NCI-H1436 (cell line): ENCODE data around the gene LRRC27.
A peak's percentile ranks its signal among the peaks of the same experiment; 100 is the strongest.

Source experiments
- DNase-seq: peaks from one replicate; lab custom pipeline; 2025; lab: John Stamatoyannopoulos, UW

LRRC27 gene

DNA sequence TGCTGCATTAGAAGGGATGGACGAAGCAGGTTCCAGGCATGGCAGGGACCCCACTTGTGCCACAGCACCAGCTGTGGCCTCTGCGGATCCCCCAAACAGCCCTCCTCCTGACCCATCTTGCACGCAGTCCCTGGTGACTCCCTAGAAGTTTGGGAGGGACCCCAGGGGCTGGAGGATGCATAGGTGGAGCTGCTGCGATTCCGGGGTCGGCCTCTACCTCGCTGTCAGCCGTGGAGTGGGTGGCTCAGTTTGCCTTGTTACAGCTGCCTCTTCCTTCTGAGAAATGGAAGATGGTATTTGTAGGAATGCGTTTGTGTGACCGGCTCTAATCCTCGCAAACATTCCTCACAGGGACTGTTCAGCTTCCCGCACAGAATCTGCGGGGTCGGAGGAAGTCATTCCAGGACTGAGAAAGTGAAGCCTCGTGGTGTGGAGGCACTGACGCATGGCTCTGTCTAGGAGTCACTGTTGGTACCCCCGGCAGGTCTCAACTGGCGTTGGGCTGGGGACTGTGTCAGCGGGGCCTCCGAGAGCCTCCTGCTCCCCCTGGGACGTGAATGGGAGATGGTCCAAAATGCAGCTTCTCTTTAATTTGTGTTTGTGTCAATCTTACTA is 82.5 kb downstream of the LRRC27 start:
- no peak for DNase-seq

DNA sequence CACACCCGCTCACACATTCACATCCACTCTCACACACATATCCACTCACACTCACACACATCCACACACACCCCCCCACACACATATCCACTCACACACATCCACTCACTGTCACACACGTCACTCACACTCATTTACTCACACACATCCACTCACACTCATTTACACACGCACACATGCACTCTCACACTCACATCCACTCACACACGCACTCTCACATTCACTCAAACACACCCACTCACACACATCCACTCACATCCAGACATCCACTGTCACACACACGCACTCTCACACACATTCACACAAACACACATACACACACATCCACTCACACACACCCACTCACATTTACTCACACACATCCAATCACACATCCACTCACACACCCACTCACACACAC is 83.3 kb downstream of the LRRC27 start:
- DNase-seq: no peak

DNA sequence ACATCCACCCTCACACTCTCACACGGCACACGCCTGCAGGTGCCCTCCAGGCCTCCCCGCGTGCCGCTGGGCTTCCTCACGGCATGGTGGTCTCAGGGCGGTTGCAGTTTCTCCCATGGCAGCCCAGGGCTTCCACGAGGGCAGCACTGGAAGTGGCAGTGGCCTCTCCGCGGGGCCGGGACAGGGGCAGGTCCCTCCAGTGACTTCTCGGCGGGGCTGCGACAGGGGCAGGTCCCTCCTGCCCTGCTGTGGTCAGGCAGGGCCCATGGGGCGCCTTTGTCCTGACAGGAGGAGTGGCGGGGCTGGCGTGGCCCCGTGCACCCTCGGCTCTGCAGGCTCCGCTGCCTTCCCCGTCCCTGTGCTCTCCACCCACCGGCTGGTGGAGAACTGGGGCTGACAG is 84.0 kb downstream of the LRRC27 start:
- no peak for DNase-seq

DNA sequence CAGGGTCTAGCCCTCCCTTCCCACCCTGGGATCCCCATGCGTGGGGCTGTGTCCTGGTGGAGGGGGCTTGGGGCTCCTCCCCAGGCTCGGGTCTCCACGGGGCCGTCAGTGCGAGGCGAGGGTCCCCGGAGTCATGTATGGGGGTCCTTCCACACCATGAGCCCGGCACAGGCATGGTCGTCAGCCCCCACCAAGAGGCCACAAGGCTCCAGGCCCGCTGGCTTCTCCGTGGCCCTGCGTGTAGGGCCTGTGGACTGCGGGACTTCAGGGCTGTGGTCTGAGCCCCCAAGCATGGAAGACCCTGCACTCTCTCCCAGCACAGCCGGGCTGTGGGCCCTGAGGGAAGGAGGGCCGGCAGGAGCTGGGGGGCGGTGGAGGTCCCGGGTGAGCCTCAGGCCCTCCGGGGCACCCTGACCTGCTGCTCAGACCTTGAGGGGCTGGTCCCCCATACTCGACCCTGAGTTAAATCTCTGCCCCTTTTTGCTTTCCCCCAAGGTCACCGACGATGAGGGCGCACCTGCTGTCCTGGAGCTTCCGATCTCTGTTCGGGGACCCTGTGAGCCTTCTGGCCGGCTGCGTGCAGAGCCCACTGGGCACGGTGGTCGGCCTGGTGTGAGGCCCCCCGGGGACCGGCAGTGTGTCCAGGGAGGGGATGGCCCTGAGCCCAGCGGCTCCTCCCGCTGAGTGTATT is 84.7 kb downstream of the LRRC27 start:
- DNase-seq: no peak

DNA sequence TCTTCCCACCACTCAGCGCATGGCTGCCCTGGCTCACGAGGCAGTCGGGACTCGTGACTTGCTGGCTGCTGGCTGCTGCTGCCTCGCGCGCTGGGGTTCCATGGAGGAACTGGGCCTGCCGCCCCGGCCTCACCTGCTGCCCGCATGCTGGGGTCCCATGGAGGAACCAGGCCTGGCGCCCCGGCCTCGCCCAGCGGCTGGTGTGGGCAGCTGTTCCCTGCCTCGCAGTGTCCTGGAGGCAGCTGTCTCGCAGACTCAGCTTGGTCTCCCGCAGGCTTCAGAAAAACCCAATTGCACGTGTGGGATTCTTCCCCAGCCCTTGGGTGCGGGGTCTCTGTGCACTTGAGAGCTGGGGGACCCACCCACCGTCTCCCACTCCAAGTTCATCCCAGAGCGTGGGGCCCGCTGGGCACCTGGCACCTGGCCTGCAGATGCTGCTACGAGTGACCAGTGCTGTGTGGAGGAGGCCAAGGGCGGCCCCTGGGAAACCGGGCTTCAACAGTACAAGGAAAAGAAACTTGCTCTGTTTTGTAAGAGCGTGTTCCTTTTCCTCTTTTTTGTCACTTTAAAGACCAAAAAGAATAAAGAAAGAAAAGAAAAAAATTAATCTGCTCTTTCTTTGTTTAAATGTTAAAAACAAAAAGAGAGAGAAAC is 85.4 kb downstream of the LRRC27 start:
- DNase-seq: no peak

DNA sequence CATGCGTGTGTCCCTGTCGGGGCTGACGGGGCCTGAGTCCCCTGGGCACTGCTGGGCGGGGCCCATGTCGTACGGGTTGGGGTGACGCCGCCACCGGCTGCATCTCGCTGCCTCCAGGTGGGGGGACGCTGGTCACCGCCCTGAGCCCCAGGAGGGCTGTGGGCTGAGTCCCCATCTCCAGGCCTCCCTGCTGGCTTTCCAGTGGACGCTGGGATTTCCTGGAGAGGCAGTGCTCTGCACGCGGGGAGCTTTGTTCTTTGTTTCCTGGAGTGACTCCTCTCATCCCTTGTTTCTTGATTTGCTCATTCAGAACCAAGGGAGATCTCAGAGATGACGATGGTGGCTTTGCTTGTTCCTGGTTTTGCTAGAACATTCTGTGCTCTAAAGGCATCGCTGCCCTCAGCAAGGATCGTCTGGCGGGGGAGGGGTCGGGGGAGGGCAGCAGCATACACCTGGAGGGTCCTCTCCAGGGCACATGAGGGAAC is 86.0 kb downstream of the LRRC27 start:
- no peak for DNase-seq

DNA sequence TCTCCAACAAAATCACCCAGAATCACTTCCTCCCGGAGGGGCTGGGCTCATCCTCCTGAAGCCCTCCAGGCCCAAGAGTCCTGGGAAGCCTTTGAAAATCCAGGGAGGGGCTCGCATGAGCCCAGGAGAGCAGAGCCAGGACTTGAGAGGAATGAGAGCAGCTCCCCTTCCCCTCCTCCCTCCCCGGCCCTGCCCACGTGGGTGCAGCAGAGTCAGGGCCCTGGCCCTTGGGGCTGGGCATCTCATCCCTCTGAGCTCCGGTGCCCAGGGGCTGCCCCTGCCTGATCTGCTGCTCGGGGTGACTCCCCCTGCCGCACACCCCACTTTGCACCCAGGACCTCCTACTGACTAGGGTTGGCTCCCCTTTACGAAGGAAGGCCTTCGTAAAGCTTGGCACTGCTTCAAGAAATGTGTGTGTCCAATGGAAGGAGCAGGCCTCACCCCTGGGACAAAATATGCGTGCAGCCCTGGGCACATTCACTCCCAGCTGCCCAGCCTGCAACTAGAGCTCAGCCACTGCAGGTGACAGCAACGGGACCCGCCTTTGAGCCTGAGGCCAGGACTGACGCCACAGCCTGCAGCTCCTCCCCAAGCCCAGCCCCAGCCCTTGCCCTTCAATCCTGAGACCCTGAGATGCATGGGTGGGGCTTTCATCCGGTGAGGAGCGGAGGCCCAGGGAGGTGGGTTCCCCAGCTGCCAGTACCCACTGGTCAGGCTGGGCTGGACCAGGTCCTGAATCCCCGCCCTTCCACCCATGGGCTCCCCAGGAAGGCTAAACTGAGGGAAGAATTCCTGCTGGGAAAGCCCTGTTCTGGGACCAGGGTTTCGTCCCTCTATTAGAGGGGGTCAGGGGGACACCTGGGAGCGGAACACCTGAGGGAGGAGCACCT is 86.8 kb downstream of the LRRC27 start:
- DNase-seq: peak; percentile 90

DNA sequence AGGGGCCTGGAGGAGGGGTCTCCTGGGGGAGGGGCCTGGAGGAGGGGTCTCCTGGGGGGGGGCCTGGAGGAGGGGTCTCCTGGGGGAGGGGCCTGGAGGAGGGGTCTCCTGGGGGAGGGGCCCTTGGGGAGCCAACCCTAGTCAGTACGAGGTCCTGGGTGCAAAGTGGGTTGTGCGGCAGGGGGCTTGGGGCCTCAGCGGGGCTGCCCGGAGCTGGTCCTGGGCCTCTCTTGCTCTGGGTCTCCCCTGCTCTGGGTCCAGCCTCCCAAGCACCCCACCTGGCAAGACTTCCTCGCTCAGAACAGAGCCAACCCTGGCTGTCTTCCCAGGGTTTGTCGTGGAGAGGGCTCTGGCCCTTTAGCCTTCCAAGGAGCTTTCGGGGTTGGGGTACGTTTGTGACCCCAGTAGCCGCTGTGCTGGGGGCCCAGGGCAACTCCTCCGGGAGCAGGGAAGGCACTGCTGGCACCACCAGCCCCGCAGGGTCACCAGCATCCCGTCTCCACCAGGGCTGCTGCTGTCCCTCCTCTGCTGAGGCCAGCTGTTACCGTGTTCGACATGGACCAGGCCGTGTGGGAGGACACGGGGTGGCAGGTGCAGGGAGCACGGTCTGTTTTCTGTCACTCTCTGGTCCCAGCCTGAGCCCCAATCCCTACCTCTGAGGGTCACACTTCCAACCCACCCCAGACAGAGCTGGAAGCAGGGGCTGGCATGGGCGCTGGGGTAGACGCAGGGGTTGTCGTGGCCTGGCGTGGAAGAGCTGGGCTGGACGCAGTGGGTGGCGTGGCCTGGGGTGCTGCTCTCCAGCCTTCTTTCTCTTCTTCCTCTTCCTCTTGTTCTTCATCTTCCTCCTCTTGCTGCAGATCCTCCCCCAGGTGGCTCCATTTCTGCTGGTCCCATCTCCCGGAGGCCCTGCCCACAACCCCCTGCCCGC is 87.8 kb downstream of the LRRC27 start:
- DNase-seq: no peak

DNA sequence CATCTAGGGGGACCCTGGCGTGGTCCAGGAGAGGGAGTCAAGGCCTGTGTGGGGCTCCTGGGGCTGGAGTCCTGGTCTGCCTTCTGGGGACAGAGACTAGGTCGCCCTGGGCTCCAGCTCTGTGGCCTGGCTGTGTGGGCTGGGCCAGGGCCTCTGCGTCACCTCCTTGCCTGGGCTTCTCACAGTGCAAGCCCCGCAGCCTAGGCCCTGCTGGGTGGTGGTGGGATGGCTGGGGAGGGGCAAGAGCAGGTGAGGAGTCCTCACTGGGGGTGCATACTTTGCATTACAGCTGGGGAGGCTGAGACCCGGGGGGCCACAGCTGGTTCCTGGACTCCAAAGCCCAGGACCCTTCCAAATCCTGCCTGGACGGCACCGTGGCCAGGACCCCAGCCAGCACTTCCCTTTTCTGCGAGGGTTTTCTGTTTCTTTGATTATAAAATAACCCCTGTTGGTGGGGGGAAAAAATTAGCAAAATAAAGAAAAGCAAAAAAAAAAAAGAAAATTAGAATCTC is 88.5 kb downstream of the LRRC27 start:
- DNase-seq: no peak

DNA sequence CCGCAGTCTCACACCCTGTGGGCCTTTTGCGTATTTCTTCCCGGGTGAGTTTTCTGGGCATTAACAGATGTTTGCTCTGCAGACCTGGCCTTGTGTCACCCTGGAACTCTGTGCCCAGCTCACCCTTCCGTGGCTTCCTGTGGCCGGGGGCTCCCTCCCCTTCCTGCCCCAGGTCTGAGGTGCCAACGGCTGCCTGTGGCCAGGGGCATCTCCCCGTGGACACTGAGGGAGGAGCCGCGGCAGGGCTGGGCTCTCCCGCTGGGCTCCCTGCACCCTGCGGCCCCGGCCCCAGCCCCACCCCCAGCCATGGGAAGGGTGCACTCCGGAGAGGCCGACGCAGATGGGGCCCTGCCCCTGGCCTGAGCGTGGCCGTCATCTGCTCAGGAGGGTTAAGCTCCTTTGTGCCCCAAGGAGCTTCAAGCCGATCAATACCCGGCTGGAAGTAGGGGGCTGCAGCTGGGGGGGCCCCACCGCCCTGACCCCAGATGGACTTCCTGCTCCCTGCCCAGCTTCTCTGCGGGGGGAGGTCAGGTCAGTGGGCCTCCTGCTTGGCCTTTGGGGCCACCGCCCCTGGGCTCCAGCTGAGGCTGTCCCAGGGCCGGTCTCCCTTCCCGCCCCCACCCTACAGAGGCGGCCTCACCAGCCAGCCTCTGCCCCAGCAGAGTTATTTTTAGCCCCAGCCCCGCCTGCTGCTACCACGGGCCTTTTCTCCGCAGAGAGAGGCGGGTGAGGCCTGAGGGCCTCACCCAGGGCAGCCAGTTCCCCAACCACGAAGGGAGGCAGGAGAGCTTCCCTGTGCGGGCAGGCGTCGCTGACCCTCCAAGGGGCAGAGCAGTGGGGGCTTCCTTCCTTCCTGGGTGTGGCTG is 89.2 kb downstream of the LRRC27 start:
- DNase-seq: peak; percentile 42

DNA sequence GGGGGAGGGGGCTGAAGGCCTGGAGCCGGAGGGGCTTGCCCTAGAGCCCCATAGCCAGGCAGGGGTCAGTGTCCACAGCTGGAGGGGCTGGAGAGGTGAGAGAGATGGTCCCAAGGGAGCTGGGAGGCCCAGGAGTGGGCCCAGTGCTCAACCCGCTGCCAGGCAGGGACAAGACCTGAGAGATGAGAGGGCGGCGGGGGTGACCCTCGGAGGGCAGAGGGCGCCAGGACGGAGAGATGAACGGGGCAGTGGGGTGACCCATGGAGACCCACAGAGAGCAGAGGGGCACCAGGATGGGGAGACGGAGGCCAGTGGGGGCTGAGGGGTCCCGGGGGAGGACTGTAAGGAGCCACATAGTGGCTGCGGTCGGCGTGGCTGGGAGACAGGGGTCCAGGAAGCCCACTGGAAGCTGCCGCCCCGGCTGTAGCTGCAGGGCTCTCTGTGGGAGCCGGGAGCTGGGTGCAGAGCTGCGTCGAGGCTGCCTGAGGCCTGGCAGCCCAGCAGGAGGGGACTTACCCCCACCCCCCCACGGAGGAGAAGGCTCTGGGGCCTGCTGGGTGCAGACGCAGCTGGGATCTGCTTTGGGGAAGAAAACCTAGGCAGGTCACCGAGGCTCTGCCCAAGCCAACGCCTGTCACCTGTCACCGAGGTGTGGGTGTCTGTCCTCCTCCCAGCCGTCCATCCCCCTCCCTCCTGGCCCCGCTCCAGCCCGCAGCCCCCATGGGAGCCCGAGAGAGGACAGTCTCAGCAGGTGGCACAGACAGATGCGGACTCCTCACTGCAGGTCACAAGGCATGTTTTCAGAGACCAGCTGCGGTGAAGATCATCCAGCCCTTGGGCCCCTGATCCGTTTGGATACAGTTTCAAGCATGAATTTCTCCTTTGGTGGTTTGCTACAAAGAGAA is 90.1 kb downstream of the LRRC27 start:
- peak; percentile 55 for DNase-seq

DNA sequence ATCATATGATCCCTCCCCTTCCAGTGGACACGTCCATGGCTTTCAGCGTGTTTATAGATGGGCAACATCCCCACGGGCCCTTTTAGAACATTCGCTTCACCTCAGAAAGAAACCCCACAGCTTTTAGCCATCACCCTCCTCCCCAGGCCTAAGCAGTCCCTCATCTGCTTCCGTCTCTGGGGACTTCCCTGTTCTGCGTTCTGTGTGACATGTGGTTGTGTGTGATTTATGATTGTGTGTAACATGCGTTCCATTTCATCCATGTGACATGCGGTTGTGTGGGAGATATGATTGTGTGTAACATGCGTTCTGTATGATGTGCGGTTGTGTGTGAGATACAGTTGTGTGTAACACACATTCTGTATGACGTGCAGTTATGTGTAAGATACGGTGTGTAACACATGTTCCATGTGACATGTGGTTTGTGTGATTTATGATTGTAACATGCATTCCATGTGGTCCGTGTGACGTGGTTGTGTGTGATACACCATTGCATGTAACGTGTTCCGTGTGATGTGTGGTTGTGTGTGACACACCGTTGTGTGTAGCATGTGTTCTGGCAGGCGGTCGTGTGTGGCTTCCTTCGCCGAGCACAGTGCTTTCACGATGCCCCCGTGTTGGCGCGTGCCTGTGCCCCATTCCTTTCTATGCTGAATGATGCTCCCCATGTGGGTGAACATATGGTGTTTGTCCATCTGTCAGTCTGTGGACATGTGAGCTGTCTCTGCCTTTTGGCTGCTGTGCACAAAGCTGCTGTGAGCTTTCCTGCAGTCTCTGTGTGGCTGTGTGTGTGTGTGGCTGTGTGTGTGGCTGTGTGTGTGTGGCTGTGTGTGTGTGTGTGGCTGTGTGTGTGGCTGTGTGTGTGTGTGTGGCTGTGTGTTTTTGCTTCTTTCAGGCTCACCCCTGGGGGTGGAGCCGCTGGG is 91.2 kb downstream of the LRRC27 start:
- DNase-seq: no peak

DNA sequence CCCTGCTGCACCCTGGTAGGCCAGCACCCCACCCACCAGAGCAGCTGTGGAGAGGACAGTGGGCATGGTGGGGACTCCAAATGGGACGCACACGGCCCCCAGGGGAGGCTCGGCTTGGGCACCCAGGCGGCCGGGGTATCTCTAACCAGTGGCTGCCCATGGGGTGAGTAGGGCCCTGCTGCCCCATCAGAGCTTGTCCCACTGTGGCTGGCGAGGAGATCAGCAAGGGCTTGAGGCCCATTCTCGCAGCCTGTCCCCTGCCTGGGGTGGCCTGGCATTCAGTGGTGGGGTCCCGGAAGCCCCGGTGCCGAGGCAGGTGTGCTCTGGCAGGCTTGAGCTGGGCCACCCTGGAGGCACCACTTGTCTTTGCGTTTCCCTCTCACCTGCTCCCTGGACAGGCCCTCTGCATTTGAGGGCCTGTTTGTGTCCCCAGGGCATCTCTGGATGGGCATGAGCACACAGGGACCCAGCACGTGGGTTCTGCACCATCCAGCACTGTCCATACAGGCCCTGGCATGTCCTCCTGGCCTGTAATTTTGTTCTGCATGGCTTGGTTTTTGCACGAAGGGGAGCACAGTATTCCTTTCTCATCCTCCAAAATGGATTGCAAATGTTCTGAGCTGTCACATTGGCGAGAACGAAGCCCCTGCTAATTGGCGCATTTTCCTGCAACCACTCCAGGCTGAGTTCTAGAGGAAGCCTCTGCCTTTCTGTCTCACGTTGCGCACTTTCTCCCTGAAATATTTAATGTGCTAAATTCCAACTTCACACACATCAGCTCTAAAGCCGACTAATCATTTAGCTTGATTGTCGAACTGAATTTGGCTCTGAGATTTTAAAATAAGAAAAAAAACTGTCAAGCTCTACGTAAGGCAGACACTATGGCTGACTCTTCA is 92.2 kb downstream of the LRRC27 start:
- peak; percentile 53 for DNase-seq

DNA sequence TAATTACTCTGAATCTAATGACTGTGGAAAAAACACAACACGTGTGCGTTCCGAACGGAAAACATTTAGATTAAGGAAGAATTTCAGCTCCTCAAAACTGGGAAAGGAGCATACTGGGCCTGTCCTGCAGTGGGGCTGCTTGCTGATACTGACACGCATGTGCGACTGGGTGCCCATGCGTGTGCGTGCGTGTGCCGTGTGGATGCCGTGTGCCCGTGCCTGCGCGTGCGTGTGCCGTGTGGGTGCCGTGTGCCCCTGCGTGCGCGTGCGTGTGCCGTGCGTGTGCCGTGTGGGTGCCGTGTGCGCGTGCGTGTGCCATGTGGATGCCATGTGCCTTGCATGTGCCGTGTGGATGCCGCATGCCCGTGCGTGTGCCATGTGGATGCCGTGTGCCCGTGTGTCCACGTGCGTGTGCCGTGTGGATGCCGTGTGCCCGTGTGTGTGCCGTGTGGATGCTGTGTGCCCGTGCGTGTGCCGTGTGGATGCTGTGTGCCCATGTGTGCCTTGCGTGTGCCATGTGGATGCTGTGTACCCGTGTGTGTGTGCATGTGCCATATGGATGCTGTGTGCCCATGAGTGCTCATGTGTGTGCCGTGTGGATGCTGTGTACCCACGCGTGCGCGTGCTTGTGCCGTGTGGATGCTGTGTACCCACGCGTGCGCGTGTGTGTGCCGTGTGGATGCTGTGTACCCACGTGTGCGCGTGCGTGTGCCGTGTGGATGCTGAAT is 93.2 kb downstream of the LRRC27 start:
- no peak for DNase-seq

DNA sequence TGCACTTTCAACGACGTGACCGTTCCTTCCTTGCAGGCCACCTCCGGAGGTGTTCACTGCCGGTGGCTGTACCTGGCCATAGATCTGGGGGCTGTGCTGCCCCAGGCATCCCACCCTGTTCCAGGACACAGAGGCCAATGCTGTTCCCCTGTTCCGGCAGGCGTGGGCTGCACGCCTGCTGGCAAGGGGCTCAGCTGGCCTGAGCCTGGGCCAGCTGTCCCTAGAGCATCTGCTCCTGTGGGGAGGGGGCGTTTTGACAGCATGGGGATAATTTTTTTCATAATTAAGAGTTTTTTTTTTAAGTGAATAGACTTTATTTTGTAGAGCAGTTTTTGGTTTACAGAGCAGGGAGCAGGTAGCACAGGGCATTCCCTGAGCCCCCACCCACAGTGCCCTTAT is 93.8 kb downstream of the LRRC27 start:
- DNase-seq: no peak
